Hematopoietic multipotent progenitor cell (in vitro differentiated cells): ENCODE data around the gene AQP9. TPM values are rescaled to one million over a fixed set of nuclear protein-coding genes. Genes with fewer than 3 reads are reported as not detected.
A peak's percentile ranks its signal among the peaks of the same experiment; 100 is the strongest.

Source experiments
- DNase-seq, 3 donors: peaks; one replicate each; pipeline ENCODE4 v3.0.0-alpha.2; 2011 to 2015; ENCODE audit warnings: low read depth in 2 of 3, low spot score in 2 of 3
- small RNA-seq: library from RNA; depleted of rRNA; stranded (forward); fragments of <200 nt; gene quantifications from one replicate; pipeline ENCODE3, GENCODE V24; 2012
- total RNA-seq: library from RNA; depleted of rRNA; stranded (reverse); fragments of >200 nt; gene quantifications from one replicate; pipeline ENCODE4 v1.2.3, GENCODE V29; 2012

The AQP9 gene
- total RNA-seq, 1 donor = 0.54 TPM

DNA sequence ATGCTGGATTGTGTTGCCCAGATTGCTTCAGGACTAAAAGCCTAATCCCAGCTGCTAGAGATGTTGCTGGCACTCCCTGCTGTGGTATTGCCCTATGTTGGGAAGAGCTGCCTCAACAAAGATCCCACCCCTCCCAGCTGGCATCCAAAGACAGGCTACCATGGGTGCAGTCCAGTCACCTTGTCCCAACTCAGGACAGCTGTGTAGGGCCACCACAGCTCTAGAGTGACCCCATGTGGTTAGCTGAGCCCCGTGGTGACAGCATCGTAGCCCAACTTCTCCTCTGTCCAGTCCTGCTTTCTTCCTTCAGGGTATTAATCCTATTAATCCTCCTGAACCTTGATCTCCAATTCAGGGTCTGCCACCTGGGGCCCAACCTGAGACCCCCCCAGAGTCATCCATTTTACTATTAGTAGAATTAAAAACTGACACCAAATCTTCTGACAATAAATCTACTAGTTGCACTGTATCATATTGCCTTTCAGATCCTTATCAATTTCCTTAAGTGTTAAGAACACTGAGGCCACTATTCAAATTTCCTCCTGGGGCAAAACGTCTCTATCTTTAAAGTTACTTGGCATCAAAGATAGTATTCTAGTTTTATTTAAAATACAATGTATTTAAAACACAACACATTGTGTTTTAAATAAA, 83.5 kb downstream of the AQP9 start:
- no peak for DNase-seq

DNA sequence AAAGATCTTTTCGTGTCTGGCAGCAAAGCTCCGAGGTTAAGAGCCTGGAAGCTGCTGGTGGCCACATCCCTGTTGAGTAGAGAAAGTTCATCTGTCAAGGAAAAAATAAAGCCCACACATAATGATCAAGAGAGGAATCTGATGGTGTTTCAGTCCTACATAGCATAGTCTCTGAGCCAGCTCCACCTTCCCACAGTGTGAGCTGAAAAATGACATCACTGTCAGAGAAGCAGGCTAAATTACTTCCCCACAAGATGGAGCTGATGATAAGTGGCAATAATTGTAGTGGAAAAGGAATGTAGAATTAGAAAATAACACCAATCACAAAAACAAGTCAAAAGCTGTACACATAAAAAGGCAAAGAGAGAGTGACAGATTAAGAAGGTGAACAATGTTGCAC, 84.5 kb downstream of the AQP9 start:
- peak in 1 of 3 donors; percentile 8 for DNase-seq

- no peak for DNase-seq
Observed at GRCh38 chr15:58223432-58223831, 85.3 kb downstream of the AQP9 start.

GRCh38 chr15:58224068-58224467, 85.9 kb downstream of the AQP9 start:
- DNase-seq = no peak

GRCh38 chr15:58227706-58228543, 89.7 kb downstream of the AQP9 start:
- peak; percentile 34 to 68 (median 41) for DNase-seq

GRCh38 chr15:58228718-58229117, 90.5 kb downstream of the AQP9 start:
- no peak for DNase-seq

- no peak for DNase-seq
Observed at GRCh38 chr15:58229297-58229768, 91.2 kb downstream of the AQP9 start.

- DNase-seq = peak in 2 of 3 donors; percentile 12 to 29
Observed at GRCh38 chr15:58232281-58233065, 94.3 kb downstream of the AQP9 start.

DNA sequence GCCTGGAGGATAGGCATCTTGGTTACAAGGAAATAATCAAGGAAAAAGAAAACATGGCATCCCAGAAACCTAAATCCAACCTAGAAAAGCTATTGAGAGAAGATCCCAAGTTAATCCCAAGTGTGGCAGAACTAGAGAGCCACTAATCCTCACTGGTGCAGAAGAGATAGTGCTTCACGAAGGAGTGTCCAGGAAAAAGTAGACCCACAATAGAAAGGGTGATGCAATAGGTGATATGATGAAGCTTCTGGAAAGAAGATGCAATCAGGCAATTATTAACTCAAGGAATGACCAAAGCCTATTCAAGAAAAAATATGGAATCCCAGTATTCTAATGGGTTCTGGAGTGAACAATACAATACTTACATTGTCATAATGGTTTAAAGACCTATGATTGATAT, 95.2 kb downstream of the AQP9 start:
- DNase-seq = no peak

Small RNAs within 50 kb of the gene (small RNA-seq; reads per million reads assigned to genes)
- gene MTCO3P23 = not detected

Other genes starting within 250 kb of the AQP9 start
- not detected for gene ALDH1A2, start 72.7 kb upstream of the AQP9 start, total RNA-seq